OCI-LY7 (cell line): Measurements from ENCODE around the gene CDH23. TPM values are rescaled to one million over a fixed set of nuclear protein-coding genes. Genes with fewer than 3 reads are reported as not detected.

Experiments used
- BruUV-seq: library from RNA; stranded (reverse); fragments of 400-500 nt; replicated peaks from 2 replicates; lab custom pipeline; 2021; lab: Mats Ljungman, UMichigan
- CTCF ChIA-PET: fragments of 300-600 bp; sonication (Branson Sonifier 250); formaldehyde crosslinking; loops from one replicate; lab custom pipeline; 2022; ENCODE audit warnings: antibody characterized with exemption; ENCODE audit not compliant: unreplicated experiment; lab: Charles Lee
- POLR2A ChIA-PET: fragments of 300-600 bp; sonication (Branson Sonifier 250); formaldehyde crosslinking; loops from one replicate; lab custom pipeline; 2022; ENCODE audit warnings: antibody characterized with exemption; lab: Charles Lee
- DNase-seq: peaks from one replicate; pipeline ENCODE4 v3.0.0-alpha.2; 2015; ENCODE audit warnings: low spot score
- H2AFZ ChIP-seq: fragments of 200-600 bp; sonication (generic), shearing (Covaris generic); 2 replicates; pipeline ENCODE4 v1.6.1; 2014; ENCODE audit warnings: mild to moderate bottlenecking, antibody characterized with exemption, low read length, moderate library complexity
- H3K27ac ChIP-seq: fragments of 200-600 bp; sonication (generic); 2 replicates; pipeline ENCODE4 v1.5.1; 2014; ENCODE audit warnings: mixed run types, low read depth, mild to moderate bottlenecking, moderate library complexity, low read length, inconsistent platforms; ENCODE audit not compliant: poor library complexity, severe bottlenecking
- H3K36me3 ChIP-seq: fragments of 200-600 bp; sonication (generic); 2 replicates; pipeline ENCODE4 v1.6.1; 2014; ENCODE audit warnings: mild to moderate bottlenecking, antibody characterized with exemption, low read length, moderate library complexity, mixed read lengths; ENCODE audit not compliant: insufficient read depth
- H3K4me1 ChIP-seq: fragments of 200-600 bp; sonication (generic); 2 replicates; pipeline ENCODE4 v1.5.1; 2014; ENCODE audit warnings: mild to moderate bottlenecking, low read length; ENCODE audit not compliant: insufficient read depth, poor library complexity, severe bottlenecking
- H3K4me2 ChIP-seq: fragments of 200-600 bp; sonication (generic); 2 replicates; pipeline ENCODE4 v1.6.1; 2014; ENCODE audit warnings: mild to moderate bottlenecking, low read length
- H3K4me3 ChIP-seq: fragments of 200-600 bp; sonication (generic); 2 replicates; pipeline ENCODE4 v1.5.1; 2014; ENCODE audit warnings: mild to moderate bottlenecking, low read depth, low read length; ENCODE audit not compliant: poor library complexity, severe bottlenecking
- H3K79me2 ChIP-seq: fragments of 200-600 bp; sonication (generic); 2 replicates; pipeline ENCODE4 v1.6.1; 2016; ENCODE audit warnings: low read depth, mild to moderate bottlenecking, low read length, moderate library complexity, mixed read lengths; ENCODE audit not compliant: insufficient read depth
- H3K9me2 ChIP-seq: fragments of 200-600 bp; sonication (generic); 2 replicates; pipeline ENCODE4 v1.6.1; 2016; ENCODE audit warnings: mild to moderate bottlenecking, low read length, mixed read lengths; ENCODE audit not compliant: insufficient read depth
- H3K9me3 ChIP-seq: fragments of 200-600 bp; sonication (generic); 2 replicates; pipeline ENCODE4 v1.6.1; 2014; ENCODE audit warnings: mild to moderate bottlenecking, mixed run types, low read length, mixed read lengths
- H4K20me1 ChIP-seq: fragments of 200-600 bp; sonication (generic); 2 replicates; pipeline ENCODE4 v1.6.1; 2014; ENCODE audit warnings: mild to moderate bottlenecking, antibody characterized with exemption, low read length, moderate library complexity, mixed read lengths; ENCODE audit not compliant: insufficient read depth
- EZH2phosphoT487 ChIP-seq: fragments of 200-600 bp; sonication (generic); IDR thresholded peaks from 2 replicates; pipeline ENCODE4 v1.6.1; 2018; ENCODE audit warnings: low read depth, borderline replicate concordance, mild to moderate bottlenecking, mixed run types, antibody characterized with exemption, low read length, moderate library complexity, mixed read lengths
- intact Hi-C: fragments of 100-400 bp; cut with micrococcal nuclease; formaldehyde crosslinking; loops from one replicate; pipeline ENCODE4 v1.10.0; 2022; ENCODE audit not compliant: unreplicated experiment
- total RNA-seq, 2 experiments: library from RNA; depleted of rRNA in 1 of 2; stranded (reverse); fragments of >200 nt in 1 of 2; shearing (Covaris generic) in 1 of 2; gene quantifications; 2 replicates each; pipeline ENCODE4 v1.2.3, GENCODE V29; 2014 to 2022
- TF ChIP-seq, protein P1 (sequence below): fragments of 200-600 bp; sonication (generic); conservative IDR thresholded peaks from 2 replicates; pipeline ENCODE4 v1.5.1; 2014; ENCODE audit warnings: mild to moderate bottlenecking, antibody characterized with exemption, low read length, moderate library complexity, mixed read lengths

Gene CDH23
- total RNA-seq, 2 experiments from 2014 or later = 0.92 to 9.9 TPM

DNA sequence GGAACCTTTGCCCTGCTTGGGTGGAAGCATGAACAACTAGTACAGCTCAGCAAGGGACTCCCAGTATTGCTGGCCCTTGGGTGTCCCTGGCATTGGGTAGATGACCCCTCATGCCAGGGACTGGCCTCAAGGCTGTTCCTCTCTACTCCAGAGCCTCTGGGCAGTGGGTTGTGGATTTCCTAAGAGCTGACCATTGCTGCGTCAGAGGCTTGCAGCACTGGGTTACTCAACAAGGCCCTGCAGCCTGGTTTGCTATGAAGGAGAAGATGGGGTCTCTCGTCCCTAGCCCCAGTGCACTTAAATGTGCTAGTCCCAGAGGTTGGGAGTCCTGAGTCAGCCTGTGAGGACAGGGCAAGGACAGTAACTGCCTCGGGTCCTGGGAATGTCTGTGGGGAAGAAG, 374.1 kb downstream of the CDH23 start:
- Histone ChIP-seq H3K27ac (no peak overlapping the region), H3K4me3 (no peak overlapping the region), H3K9me3 (no peaks in the 10 kb centered on the region), H2AFZ (no peak overlapping the region), H4K20me1 (no peaks in the 10 kb centered on the region), H3K36me3 (no peaks in the 10 kb centered on the region), H3K4me2 (no peak overlapping the region), H3K9me2 (no peaks in the 10 kb centered on the region), H3K4me1 (peaks cover 56% of the 10 kb centered on the region), H3K79me2 (no peaks in the 10 kb centered on the region)
- ChIA-PET CTCF (interaction anchor here (0.7 kb wide), 1 partner anchor 42 kb away, joined by 3 read pairs; no protein-coding TSS in a partner anchor), POLR2A (no interaction called here)
- intact Hi-C loops = loop anchor here (5.0 kb wide), 1 partner anchor 58 kb away; no protein-coding TSS in a partner anchor
- BruUV-seq = no TSS peak
- no peak for DNase-seq
- TF ChIP-seq EZH2phosphoT487 = no peak
- TF ChIP-seq, protein P1, sequence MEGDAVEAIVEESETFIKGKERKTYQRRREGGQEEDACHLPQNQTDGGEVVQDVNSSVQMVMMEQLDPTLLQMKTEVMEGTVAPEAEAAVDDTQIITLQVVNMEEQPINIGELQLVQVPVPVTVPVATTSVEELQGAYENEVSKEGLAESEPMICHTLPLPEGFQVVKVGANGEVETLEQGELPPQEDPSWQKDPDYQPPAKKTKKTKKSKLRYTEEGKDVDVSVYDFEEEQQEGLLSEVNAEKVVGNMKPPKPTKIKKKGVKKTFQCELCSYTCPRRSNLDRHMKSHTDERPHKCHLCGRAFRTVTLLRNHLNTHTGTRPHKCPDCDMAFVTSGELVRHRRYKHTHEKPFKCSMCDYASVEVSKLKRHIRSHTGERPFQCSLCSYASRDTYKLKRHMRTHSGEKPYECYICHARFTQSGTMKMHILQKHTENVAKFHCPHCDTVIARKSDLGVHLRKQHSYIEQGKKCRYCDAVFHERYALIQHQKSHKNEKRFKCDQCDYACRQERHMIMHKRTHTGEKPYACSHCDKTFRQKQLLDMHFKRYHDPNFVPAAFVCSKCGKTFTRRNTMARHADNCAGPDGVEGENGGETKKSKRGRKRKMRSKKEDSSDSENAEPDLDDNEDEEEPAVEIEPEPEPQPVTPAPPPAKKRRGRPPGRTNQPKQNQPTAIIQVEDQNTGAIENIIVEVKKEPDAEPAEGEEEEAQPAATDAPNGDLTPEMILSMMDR = no peak

DNA sequence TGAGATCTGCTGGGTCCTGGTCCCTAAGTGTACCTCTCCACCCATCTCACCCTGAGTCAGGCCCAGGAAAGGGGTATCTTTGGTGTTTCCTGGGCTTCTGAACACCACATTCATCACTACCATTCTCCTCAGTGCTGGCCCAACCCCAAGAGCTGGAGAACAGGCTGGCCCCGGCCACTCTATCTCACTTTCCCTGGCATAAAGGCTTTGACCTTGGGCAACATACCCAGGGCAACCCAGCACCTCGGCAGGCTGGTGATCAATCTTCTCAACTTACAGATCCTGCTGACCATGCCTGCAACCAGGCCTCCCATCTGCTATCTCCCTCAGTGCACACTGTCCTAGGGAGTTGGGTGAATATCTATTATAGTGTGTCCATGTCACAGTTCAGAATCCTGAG, 374.5 kb downstream of the CDH23 start:
- H3K27ac ChIP-seq = no peak overlapping the region
- TF ChIP-seq, protein P1 = no peak
- no peak for TF ChIP-seq EZH2phosphoT487
- H3K4me3 ChIP-seq = no peak overlapping the region
- no peak overlapping the region for H3K4me2 ChIP-seq
- no peaks in the 10 kb centered on the region for H3K9me2 ChIP-seq
- CTCF ChIA-PET = no interaction called here
- POLR2A ChIA-PET = no interaction called here
- H3K4me1 ChIP-seq = peaks cover 60% of the 10 kb centered on the region
- H3K79me2 ChIP-seq = no peaks in the 10 kb centered on the region
- no peak overlapping the region for H2AFZ ChIP-seq
- BruUV-seq = no TSS peak
- no peaks in the 10 kb centered on the region for H3K9me3 ChIP-seq
- no peaks in the 10 kb centered on the region for H3K36me3 ChIP-seq
- H4K20me1 ChIP-seq = no peaks in the 10 kb centered on the region
- no peak for DNase-seq
- intact Hi-C loops = loop anchor here (5.0 kb wide), 1 partner anchor 59 kb away; no protein-coding TSS in a partner anchor

DNA sequence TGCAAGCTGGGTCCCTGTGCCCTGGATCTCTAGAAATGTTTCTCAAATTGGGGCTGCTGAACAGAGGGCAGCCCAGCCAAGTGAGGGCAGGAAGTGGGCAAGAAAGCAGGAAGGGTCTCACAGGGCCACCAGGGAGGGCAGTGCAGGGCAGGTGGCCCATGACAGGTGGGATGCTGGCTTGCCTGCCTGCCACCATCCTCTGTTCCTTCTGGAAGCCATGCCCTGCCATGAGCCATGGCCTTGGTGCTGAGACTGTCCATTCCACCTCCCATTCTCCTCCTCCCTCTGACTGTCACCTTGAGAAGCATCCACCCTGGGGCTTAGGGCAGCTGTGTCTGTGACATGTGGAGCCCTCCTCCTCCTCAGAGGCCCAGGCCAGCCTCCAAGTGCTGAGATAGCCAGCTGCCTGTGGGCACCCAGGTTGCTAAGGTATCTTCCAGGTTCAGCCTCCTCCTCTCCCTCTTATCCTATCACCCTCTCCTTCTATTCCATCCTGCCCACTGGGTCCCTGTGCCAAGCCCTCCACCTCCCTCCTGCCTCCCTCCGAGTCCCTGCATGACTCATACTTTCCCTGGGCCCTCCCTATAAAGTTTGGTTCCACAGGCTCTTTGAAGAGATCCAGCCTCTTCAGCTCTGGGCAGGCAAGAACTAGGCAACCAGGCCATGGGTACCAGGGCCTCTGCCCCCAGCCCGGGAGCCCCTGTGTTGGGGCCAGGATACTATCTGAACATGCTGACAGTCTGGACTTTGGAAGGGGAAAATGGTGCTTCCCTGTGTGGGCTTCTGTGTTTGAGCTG, 375.3 kb downstream of the CDH23 start:
- Histone ChIP-seq H3K27ac (no peak overlapping the region), H2AFZ (no peak overlapping the region), H4K20me1 (no peaks in the 10 kb centered on the region), H3K79me2 (no peaks in the 10 kb centered on the region), H3K4me2 (peak overlapping the region; percentile 94), H3K4me1 (peaks cover 68% of the 10 kb centered on the region), H3K9me3 (no peaks in the 10 kb centered on the region), H3K36me3 (no peaks in the 10 kb centered on the region), H3K4me3 (no peak overlapping the region), H3K9me2 (no peaks in the 10 kb centered on the region)
- TF ChIP-seq, protein P1 = no peak
- no peak for TF ChIP-seq EZH2phosphoT487
- no TSS peak for BruUV-seq
- DNase-seq = no peak
- intact Hi-C loops = loop anchor here (5.0 kb wide), 1 partner anchor 60 kb away; no protein-coding TSS in a partner anchor
- ChIA-PET POLR2A (interaction anchor here (1.0 to 2.0 kb wide), 2 partner anchors 43 to 124 kb away, joined by 3 to 7 read pairs; no protein-coding TSS in a partner anchor), CTCF (interaction anchor here (1.2 kb wide), 1 partner anchor 23 kb away, joined by 4 read pairs; no protein-coding TSS in a partner anchor)
